ENCODE measurements around the gene TGM3. TPM values are rescaled to one million over a fixed set of nuclear protein-coding genes. Genes with fewer than 3 reads are reported as not detected.
"Not testable (repeated sequence)": the region's sequence is repeated elsewhere in the genome, so short reads cannot be mapped to it uniquely, and the experiment has no call there.

Gene TGM3
- total RNA-seq, 1 experiment from 2014 or later: not detected

DNA sequence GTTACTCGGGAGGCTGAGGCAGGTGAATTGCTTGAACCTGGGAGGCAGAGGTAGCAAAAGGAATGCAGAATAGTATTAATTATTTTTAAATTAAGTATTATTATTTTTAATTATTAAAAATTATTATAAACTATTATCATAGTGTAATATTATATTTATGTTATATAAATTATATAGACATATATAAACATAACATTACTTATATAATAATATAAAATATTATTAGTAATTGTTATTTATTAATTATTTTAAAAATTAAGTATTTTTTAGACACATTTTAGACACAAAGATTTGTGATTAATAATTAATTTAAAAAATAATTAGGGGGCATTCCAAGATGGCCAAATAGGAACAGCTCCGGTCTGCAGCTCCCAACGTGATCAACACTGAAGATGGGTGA is 31.7 kb upstream of the TGM3 start:
- H3K27ac ChIP-seq (ENCODE audit: low read depth, low read length): no peak overlapping the region
- H3K36me3 ChIP-seq (ENCODE audit: control insufficient read depth in 1 of 2, insufficient read depth in 2 of 2, low read length in 2 of 2): no peaks in the 10 kb centered on the region
- DNase-seq (ENCODE audit: low read depth, low spot score) (no peak), ATAC-seq (no peak)
- BruUV-seq (replicated peaks): no TSS peak
- no peak overlapping the region for H2AFZ ChIP-seq (ENCODE audit: low read depth, low read length, poor library complexity, severe bottlenecking)
- intact Hi-C loops (cut with micrococcal nuclease): no loop called here
- no peaks in the 10 kb centered on the region for H4K20me1 ChIP-seq (ENCODE audit: insufficient read depth)
- RAD21 ChIA-PET (ENCODE audit: low non-redundant PET in 1 of 2, low total read pairs in 2 of 2, uncharacterized antibody in 2 of 2, unreplicated experiment in 2 of 2): no interaction called here
- TF ChIP-seq YY1 (IDR thresholded peaks at IDR 0.05; ENCODE audit: extremely low read depth, insufficient replicate concordance, low read depth, low read length) (no peak), TCF7L2 (IDR thresholded peaks at IDR 0.05; ENCODE audit: borderline replicate concordance, extremely low read depth, insufficient read depth, insufficient read length) (no peak), JUND (IDR thresholded peaks at IDR 0.05) (no peak), EZH2 (IDR thresholded peaks at IDR 0.05) (no peak), SIN3A (IDR thresholded peaks at IDR 0.05; ENCODE audit: low read depth) (no peak), FOSL1 (IDR thresholded peaks at IDR 0.05; ENCODE audit: low read depth) (no peak), SRF (IDR thresholded peaks at IDR 0.05; ENCODE audit: low read depth) (no peak), SP1 (IDR thresholded peaks at IDR 0.05; ENCODE audit: low read depth) (no peak), MAX (IDR thresholded peaks at IDR 0.05) (no peak), POLR2A (IDR thresholded peaks at IDR 0.05; ENCODE audit: borderline replicate concordance, extremely low read depth, insufficient read depth, insufficient read length) (no peak), ELF1 (IDR thresholded peaks at IDR 0.05; ENCODE audit: borderline replicate concordance, low read depth) (no peak), POLR2AphosphoS5 (IDR thresholded peaks at IDR 0.05; ENCODE audit: low read depth, low read length) (no peak)
- TF ChIP-seq, protein P1, sequence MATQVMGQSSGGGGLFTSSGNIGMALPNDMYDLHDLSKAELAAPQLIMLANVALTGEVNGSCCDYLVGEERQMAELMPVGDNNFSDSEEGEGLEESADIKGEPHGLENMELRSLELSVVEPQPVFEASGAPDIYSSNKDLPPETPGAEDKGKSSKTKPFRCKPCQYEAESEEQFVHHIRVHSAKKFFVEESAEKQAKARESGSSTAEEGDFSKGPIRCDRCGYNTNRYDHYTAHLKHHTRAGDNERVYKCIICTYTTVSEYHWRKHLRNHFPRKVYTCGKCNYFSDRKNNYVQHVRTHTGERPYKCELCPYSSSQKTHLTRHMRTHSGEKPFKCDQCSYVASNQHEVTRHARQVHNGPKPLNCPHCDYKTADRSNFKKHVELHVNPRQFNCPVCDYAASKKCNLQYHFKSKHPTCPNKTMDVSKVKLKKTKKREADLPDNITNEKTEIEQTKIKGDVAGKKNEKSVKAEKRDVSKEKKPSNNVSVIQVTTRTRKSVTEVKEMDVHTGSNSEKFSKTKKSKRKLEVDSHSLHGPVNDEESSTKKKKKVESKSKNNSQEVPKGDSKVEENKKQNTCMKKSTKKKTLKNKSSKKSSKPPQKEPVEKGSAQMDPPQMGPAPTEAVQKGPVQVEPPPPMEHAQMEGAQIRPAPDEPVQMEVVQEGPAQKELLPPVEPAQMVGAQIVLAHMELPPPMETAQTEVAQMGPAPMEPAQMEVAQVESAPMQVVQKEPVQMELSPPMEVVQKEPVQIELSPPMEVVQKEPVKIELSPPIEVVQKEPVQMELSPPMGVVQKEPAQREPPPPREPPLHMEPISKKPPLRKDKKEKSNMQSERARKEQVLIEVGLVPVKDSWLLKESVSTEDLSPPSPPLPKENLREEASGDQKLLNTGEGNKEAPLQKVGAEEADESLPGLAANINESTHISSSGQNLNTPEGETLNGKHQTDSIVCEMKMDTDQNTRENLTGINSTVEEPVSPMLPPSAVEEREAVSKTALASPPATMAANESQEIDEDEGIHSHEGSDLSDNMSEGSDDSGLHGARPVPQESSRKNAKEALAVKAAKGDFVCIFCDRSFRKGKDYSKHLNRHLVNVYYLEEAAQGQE (IDR thresholded peaks at IDR 0.05; ENCODE audit: low read depth): no peak
- TF ChIP-seq, protein P2, sequence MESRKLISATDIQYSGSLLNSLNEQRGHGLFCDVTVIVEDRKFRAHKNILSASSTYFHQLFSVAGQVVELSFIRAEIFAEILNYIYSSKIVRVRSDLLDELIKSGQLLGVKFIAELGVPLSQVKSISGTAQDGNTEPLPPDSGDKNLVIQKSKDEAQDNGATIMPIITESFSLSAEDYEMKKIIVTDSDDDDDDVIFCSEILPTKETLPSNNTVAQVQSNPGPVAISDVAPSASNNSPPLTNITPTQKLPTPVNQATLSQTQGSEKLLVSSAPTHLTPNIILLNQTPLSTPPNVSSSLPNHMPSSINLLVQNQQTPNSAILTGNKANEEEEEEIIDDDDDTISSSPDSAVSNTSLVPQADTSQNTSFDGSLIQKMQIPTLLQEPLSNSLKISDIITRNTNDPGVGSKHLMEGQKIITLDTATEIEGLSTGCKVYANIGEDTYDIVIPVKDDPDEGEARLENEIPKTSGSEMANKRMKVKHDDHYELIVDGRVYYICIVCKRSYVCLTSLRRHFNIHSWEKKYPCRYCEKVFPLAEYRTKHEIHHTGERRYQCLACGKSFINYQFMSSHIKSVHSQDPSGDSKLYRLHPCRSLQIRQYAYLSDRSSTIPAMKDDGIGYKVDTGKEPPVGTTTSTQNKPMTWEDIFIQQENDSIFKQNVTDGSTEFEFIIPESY (IDR thresholded peaks at IDR 0.05; ENCODE audit: extremely low read depth, insufficient replicate concordance, low read length): no peak
- H3K9ac ChIP-seq (ENCODE audit: low read length): no peak overlapping the region
- no peaks in the 10 kb centered on the region for H3K9me3 ChIP-seq (ENCODE audit: control insufficient read depth in 1 of 2, insufficient read depth in 1 of 2, low read depth in 1 of 2, low read length in 2 of 2)
- H3K4me3 ChIP-seq (replicated peaks in 1 of 2; ENCODE audit: low read depth in 1 of 2, low read length in 2 of 2): no peak overlapping the region
- H3K4me1 ChIP-seq (ENCODE audit: control insufficient read depth in 1 of 2, insufficient read depth in 2 of 2, low read length in 2 of 2): peaks cover 2 to 7% of the 10 kb centered on the region in 2 experiments; a peak in 3 of 4 replicates
- H3K79me2 ChIP-seq (ENCODE audit: insufficient read depth, low read length): no peaks in the 10 kb centered on the region
- POLR2A ChIA-PET: no interaction called here
- no peak overlapping the region for H3K4me2 ChIP-seq (ENCODE audit: low read length)
- CTCF ChIA-PET: no interaction called here
- H3K9me2 ChIP-seq (ENCODE audit: insufficient read depth): no peaks in the 10 kb centered on the region; the same call in 1 of the 2 replicates
- H3K27me3 ChIP-seq (ENCODE audit: insufficient read depth, low read length): no peaks in the 10 kb centered on the region

GRCh38 chr20:2264621-2265374 is 31.0 kb upstream of the TGM3 start:
- intact Hi-C loops (cut with micrococcal nuclease); H3K27ac ChIP-seq (ENCODE audit: low read depth, low read length); H3K79me2 ChIP-seq (ENCODE audit: insufficient read depth, low read length); H3K9me2 ChIP-seq (ENCODE audit: insufficient read depth); ATAC-seq; CTCF ChIA-PET; H3K36me3 ChIP-seq (ENCODE audit: control insufficient read depth in 1 of 2, insufficient read depth in 2 of 2, low read length in 2 of 2); RAD21 ChIA-PET (ENCODE audit: low non-redundant PET in 1 of 2, low total read pairs in 2 of 2, uncharacterized antibody in 2 of 2, unreplicated experiment in 2 of 2); POLR2A ChIA-PET; H4K20me1 ChIP-seq (ENCODE audit: insufficient read depth); H3K9ac ChIP-seq (ENCODE audit: low read length); BruUV-seq (replicated peaks); DNase-seq (ENCODE audit: low read depth, low spot score); H3K4me2 ChIP-seq (ENCODE audit: low read length); H3K4me3 ChIP-seq (replicated peaks in 1 of 2; ENCODE audit: low read depth in 1 of 2, low read length in 2 of 2); H3K4me1 ChIP-seq (ENCODE audit: control insufficient read depth in 1 of 2, insufficient read depth in 2 of 2, low read length in 2 of 2); H3K9me3 ChIP-seq (ENCODE audit: control insufficient read depth in 1 of 2, insufficient read depth in 1 of 2, low read depth in 1 of 2, low read length in 2 of 2); H3K27me3 ChIP-seq (ENCODE audit: insufficient read depth, low read length); H2AFZ ChIP-seq (ENCODE audit: low read depth, low read length, poor library complexity, severe bottlenecking): not testable (repeated sequence)

All from HCT116 (cell line).